T follicular helper cell (primary cell): Measurements from ENCODE around the gene PCARE.

Experiments
- DNase-seq: peaks from one replicate; pipeline ENCODE4 v3.0.0-alpha.2; 2020; ENCODE audit warnings: low read depth

PCARE gene

GRCh38 chr2:29063056-29063455 is 11.3 kb downstream of the PCARE start:
- no peak for DNase-seq

- no peak for DNase-seq
These were observed 12.0 kb downstream of the PCARE start for GRCh38 chr2:29062371-29062770.

GRCh38 chr2:29061616-29062015 is 12.7 kb downstream of the PCARE start:
- no peak for DNase-seq

- DNase-seq: no peak
These were observed 13.1 kb downstream of the PCARE start for GRCh38 chr2:29061176-29061575.

GRCh38 chr2:29060441-29060840 is 13.9 kb downstream of the PCARE start:
- no peak for DNase-seq

- DNase-seq: no peak
These were observed 14.7 kb downstream of the PCARE start for GRCh38 chr2:29059624-29060023.

- no peak for DNase-seq
These were observed 17.3 kb downstream of the PCARE start for GRCh38 chr2:29057006-29057405.

- DNase-seq: no peak
These were observed 17.9 kb downstream of the PCARE start for GRCh38 chr2:29056452-29056851.

GRCh38 chr2:29055601-29056000 is 18.7 kb downstream of the PCARE start:
- DNase-seq: no peak

- no peak for DNase-seq
These were observed 19.9 kb downstream of the PCARE start for GRCh38 chr2:29054430-29054829.

- DNase-seq: no peak
These were observed 20.5 kb downstream of the PCARE start for GRCh38 chr2:29053670-29054400.

- DNase-seq: no peak
These were observed 21.1 kb downstream of the PCARE start for GRCh38 chr2:29053223-29053622.

- DNase-seq: no peak
These were observed 21.5 kb downstream of the PCARE start for GRCh38 chr2:29052807-29053206.

GRCh38 chr2:29051730-29052129 is 22.6 kb downstream of the PCARE start:
- no peak for DNase-seq

GRCh38 chr2:29050591-29050990 is 23.7 kb downstream of the PCARE start:
- no peak for DNase-seq

- no peak for DNase-seq
These were observed 27.1 kb downstream of the PCARE start for GRCh38 chr2:29047083-29047845.

GRCh38 chr2:29046321-29046720 is 28.0 kb downstream of the PCARE start:
- DNase-seq: no peak

- DNase-seq: no peak
These were observed 29.9 kb downstream of the PCARE start for GRCh38 chr2:29044459-29044858.

- no peak for DNase-seq
These were observed 31.7 kb downstream of the PCARE start for GRCh38 chr2:29042561-29043075.

- DNase-seq: no peak
These were observed 33.1 kb downstream of the PCARE start for GRCh38 chr2:29041161-29041660.

GRCh38 chr2:29040552-29040951 is 33.8 kb downstream of the PCARE start:
- DNase-seq: no peak

- no peak for DNase-seq
These were observed 34.4 kb downstream of the PCARE start for GRCh38 chr2:29039718-29040480.
